GM19463 (cell line): ENCODE data around the gene TCF23.

Source experiments
- ATAC-seq: cut with Tn5 transposase; IDR thresholded peaks from one replicate; pipeline ENCODE4 v1.9.1; 2021; ENCODE audit warnings: mild to moderate bottlenecking, moderate library complexity; ENCODE audit not compliant: unreplicated experiment

The TCF23 gene

DNA sequence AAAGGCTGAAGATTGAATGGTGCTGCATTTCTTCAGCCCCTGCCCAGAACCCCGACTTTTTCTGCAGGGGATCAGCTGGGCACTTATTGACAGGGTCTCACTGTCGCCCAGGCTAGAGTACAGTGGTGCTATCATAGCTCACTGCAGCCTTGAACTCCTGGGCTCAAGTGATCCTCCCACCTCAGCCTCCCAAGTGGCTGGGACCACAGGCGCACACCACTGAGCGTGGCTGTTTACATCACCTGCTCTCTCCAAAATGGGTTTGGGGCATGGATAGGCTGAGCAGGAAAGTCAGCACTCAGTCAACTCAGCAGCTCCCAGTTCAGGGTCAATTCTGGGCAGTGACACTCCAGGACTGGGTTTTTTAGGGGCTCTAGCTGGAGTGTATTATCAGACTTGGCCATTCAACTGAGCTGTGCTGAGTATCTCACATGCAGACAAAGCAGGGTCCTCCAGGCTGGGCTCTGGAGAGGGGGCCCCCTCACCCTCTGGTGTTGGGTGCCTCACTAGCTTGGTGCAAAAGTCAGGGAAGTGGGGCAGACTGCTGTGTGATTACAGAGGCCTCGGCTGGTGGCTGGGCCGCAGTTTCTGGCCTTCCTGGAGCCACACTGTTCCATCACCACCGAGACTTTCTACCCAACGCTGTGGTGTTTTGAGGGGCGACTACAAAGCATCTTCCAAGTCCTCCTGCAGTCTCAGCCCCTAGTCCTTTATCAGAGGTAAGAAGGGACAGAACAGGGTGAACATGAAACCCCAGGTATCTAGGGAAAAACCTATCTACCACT, 20.7 kb upstream of the TCF23 start:
- no peak for ATAC-seq

DNA sequence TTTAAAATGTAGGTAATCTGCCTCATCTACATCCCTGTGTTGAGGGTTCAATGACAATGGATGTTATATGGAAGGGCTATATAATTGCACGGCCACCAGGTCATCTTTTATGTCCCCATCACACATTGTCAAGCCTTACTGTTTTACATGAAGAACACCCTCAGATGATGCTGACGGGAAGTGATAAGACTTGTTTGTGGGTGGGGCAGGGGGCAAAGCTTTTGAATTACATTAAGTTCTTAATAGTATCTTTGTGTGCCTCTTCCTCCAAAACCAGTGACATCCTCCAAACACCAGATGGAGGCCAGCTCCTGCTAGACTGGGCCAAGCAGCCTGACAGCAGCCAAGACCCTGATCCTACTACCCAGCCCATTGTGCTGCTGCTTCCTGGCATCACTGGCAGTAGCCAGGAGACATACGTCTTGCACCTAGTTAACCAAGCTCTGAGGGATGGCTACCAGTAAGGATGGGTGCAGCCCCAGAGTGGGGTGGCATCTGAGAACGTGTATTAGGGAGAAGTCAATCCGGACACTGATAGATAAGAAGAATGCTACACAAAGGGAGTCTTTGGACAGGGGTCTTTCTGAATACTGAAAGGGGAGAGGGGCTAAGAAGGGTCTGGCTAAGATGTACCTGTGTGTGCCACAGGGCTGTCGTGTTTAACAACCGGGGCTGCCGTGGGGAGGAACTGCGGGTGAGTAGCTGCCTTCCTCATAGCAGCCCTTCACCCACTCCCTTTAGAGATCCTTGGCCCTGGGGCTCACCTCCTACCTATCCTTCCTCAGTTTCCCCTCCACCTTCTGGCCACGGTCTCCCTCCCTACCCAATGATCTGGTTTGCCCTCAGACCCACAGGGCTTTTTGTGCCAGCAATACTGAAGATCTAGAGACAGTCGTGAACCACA, 19.9 kb upstream of the TCF23 start:
- ATAC-seq = no peak

DNA sequence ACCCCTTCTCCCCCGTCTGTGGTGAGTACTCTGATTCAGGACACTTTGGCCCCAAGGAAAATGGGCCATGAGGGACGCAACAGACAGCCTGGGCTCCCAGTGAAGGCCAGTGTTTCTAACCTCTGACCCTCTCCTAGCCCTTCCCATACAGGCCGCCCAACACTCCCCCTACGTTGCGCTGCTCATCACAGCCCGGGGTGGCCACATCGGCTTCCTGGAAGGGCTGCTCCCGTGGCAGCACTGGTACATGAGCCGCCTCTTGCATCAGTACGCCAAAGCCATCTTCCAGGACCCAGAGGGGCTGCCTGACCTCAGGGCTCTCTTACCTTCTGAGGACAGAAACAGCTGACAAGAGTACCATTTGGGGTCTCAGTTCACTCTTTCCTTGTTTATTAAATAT, 18.4 kb upstream of the TCF23 start:
- ATAC-seq = no peak

DNA sequence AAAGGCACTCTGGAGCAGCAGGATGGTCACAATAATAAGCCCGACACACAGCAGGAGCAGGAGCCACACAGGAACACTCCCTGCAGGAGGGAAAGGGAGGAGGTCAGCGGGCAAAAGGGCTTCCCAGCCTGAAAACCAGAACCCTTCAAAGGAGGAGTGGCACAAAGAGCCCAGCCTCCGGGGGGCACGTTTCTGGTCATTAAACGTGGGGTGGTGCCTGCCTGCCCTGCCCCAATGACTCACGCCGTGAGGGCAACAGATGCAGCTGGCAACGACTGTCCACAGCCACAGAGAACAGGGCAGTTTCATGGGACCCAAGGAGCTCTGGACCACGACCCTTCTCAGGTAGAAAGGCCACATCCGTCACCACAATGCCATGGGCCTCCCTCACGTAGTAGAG, 17.4 kb upstream of the TCF23 start:
- no peak for ATAC-seq

DNA sequence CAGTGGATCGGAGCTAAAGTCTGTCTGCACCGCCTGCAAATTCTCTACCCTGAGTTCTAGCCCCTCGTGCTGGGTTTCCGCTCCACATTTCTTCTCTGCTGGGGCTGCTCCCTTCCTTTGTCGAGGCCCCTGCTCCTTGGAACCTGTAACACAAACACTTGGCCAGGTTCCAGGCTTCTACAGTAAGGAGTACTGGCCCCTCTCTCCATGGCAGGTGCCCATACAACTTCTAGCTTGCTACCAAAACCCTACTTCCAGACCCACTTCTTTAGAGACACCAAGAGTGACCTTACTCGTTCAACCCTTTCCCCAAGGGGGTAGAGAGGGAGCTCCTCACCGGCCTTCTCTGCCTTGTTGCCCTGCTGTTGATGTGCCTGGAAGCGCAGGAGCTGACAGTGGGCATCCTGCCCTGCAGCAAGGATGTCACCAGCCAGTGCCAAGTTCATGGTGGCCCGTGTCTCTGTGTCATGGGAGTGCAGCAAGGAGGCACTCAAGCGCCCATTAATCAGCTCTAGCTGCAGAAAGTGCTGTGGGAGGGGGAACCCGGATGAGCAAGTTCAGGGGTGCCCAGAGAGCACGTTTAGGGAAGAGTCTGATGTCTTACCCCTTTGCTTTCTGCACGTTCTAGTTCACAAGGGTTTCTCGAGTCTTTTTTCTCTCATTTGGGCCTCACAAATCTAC, 15.5 kb upstream of the TCF23 start:
- ATAC-seq = no peak

DNA sequence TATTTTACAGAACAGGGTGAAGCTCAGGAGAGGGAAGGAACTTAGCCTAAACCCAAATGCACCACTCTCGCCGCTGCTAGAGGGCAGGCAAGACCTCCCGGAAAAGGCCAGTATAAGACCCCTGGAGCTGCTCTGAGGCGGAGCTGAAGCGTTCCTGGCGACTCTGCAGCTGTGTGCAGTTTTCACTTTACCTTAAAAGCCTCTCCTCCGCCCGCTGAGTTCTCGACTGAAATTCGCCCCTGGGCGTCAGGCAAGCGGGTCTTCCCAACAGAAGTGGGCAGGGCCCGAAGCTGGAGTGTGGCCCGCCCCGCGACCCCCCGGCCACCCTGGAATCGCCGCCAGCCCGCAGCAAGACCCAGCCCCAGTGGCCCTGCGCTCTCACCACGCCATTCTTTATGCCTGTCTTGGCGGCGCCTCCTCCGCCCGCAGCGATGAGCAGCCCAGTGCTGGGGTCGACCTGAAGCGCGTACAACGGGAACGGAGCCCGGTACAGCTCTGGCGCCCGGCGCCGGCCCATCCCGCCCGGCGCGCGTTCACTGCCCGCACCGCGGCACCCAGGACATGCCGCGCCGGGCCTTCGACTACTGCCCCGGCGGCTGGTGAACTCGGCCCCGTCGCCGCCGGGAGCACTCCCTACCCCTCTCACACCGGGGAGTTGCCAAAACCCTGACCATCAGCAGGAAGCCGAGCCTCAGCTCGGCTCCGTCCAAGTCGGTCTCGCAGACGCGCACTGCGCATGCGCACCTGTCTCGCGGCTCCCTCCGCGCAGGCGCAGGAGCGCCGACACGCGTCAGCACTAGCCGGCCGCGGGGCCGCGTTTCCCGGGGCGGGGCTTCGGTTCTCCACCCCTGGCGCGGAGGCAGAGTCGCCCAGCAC, 14.7 kb upstream of the TCF23 start, which contains the start of gene PREB:
TSS of gene PREB (minus strand) at position 732 of the 876 bp plus-strand sequence. CDS start at position 517, 215 bp downstream.
- peak; percentile 92 for ATAC-seq

DNA sequence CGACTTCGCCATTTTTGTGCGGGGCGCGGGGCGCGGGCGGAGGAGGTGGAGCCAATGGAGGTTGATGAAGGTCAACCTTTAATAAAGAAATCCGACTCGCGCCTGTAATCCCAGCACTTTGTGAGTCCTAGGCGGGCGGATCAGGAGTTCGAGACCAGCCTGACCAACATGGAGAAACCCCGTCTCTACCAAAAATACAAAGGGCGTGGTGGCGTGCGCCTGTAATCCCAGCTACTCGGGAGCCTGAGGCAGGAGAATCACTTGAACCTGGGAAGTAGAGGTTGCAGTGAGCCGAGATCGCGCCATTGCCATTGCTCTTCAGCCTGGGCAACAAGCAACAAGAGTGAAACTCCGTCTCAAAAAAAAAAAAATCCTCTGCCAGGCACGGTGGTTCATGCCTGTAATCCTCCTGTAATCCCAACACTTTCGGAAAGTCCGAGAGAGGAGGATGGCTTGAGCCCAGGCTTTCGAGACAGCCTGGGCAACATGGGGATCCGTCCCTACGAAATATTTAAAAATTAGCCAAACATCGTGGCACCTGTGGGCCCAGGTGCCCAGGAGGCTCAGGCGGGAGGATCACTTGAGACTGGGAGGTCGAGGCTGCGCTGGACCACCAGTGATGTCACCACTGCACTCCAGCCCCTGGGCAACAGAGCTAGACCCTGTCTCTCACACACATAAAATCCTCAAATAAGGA, 13.9 kb upstream of the TCF23 start:
- ATAC-seq = no peak

DNA sequence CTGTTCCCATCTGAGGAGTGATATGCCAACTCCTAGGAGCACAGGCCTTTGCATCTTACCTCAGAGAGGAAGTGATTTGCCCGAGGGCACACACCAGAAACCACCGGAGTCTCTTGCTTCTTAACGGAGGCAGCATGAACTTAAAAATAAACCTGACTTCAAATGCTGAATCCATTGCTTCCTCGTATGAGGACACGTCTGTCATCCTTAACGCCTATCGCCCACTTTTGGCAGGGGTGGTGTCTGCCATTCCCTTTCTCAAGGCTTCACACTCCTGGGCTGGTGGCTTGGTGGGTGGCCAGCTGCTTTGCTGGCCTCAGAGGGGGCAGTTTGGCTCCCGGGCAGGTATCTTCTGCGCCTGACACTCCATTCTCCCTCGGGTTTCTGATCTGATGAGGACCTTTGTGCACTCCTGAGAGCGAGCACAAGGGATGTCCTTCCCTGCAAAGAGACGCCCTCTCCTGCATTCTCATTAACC, 13.3 kb upstream of the TCF23 start:
- no peak for ATAC-seq

DNA sequence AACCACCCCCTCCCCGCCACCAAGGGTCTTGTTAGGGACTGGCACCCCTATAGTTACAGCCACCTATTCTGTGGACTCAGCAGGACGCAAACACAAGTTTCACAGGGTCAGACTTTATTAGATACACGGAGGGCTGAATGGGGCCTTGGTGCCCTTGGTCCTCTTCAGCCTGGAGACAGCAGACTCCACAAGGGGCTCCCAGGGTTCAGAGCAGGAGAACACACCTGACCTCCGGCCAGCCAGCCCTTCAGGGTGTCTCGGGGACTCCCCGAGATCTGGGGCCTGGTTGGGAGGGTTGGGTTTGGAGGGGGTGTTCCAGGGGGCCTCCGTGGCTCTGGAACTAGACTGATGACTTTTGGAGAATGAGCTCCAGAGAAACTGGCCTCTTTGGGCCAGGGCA, 12.1 kb upstream of the TCF23 start:
- no peak for ATAC-seq

DNA sequence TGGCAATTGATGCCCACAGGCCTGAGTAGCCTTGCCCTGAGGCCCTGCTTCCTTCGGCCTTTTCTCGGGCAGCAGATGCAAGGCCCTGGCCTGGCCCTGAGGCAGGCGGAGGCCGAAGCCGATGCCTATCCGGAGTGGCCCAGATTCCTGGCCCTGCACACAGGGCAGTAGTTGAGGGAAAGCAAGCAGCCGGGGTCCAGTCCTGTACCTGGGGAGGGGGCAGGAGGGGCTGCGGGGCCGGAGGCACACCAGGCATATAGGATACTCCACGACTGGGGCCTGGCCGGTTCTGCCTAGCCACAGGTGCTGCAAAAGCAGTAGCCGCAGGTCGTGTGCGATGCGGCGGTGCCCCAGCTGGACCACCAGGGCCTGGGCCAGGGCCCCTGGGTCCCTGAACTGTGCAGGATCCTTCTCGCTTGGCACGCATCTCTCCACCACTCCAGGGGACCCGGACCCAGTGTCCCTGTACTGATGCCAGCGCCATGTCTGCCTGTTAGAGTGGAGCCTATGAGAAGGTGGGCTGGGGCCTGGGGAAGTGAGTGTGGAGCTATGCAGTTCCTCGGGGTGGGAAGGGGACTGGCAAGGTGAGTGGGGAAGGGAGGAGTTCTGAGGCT, 11.4 kb upstream of the TCF23 start:
- ATAC-seq = no peak

DNA sequence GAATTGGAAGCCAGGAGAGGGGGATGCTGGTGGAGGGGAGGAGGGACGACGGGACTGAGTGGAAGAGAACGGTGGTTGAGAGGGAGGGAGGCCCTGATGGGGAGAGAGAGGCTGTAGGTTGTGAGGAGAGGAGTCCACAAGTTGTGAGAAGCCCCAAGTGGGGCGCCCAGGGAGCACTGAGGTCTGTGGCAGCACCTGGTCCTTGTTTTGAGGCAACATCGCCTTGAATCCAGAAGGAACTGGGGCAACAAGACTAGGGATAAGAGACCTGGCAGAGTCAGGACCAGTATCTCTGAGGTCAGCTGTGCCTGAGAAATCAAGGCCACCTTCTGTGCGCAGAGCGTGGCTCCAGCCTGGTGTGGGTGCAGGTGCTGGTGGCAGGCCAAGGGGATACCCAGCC, 10.7 kb upstream of the TCF23 start:
- ATAC-seq = no peak

DNA sequence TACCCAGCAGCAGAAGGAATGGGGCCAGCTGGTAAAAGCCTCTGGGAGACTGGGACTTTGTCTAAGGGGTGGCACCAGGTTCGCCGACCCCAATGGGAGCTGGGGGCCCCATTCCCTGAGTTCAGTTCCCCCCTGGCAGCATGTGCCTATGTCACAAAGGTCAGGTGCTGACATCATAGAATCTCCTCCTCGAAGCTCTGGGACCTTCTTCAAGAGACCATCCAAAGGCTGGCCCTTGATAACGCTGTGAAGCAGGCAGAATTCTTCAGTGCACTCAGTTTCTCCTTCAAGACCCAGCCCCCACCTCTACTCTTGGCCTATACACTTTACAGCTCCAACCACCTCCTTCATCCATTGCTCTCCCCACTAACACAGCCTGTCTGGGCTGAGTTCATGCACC, 9.5 kb upstream of the TCF23 start, which contains the start of gene PRR30:
TSS of gene PRR30 (minus strand) at position 101 of the 400 bp plus-strand sequence. CDS start 1,081 bp downstream, outside the sequence.
- no peak for ATAC-seq

DNA sequence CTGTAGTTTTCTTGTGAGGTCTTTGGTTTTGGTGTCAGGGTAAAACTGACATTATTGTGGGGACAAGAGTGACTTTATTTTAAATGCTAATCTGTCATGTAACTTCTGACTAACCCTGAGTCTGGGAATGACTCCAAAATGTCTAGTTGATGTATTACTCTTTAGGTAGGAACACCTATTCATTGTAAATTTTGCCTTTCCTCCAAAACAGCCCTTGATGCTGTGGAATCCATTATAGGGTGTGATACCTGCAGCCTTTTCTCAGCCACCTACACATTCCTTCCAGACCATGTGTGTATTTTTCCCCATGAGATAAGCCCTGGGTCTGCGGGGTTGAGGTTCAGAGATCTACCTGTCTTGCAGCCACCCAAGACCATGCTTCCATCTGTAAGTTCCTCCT, 5.5 kb upstream of the TCF23 start:
- no peak for ATAC-seq

DNA sequence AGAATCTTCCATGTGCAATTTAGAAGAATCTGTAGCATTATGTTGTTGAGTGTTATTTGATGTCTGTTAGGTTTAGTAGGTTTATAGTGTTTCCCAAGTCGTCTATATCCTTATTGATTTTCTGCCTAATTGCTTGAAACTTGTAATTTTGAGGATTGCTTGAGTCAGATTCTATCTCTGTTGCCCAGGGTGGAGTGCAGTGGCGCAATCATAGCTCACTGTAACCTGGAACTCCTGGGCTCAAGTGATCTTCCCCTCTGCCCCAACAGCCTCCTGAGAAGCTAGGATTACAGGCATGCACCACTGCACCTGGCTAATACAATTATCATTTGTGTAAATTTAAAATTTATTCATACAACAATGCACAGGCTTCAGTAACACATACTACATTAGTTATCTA, 3.1 kb upstream of the TCF23 start:
- ATAC-seq = no peak

DNA sequence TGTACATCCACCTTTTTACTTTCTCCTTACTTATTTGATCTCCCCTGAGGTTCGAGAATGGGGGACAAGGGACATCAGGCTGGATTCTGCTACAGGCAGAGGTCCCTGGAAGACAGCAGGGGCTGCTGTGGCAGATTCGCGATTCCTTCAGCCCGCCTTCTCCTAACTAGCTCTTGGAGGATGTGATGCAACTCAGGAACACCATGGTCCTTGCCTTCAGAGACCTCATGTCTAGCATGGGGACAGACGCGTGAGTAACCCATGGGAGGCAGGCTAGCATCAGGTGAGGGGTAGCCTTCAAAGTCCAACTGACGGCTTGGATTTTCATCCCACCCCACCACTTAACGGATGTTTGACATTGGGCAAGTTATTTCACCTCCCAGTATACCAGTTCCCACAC, 869 bp upstream of the TCF23 start:
- ATAC-seq = no peak

DNA sequence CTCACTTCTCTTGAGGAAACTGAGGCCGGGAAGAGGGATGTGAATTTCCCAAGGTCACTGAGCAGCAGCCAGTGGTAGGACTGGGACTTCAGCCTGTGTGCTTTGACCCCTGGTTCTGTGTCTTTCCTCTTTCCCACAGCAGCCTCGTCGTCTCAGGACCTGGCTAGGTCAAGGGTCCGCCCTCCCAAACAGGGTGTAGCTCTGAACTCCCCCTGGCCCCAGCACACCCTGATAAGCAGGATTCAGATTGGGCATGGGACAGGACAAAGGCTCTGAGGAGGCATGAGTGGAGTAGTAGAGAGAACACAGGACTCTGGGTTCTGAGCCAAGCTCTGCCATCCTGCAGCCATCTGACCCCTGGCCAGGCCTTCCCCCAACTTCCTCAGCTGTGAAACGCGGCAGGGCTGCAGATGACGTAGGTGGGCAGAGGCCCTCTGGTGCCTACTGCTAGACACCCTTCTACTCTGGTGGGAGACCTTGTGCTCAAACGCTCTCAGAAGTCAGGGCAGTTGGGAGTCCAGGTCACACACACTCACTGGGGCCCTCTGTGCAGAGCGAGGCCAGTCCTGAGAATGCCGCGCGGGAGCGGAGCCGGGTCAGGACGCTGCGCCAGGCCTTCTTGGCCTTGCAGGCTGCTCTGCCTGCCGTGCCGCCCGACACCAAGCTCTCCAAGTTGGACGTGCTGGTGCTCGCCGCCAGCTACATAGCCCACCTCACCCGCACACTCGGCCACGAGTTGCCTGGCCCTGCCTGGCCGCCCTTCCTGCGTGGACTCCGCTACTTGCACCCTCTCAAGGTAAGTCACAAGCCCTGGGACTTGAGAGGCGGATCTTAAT, 984 bp downstream of the TCF23 start:
- ATAC-seq = no peak

DNA sequence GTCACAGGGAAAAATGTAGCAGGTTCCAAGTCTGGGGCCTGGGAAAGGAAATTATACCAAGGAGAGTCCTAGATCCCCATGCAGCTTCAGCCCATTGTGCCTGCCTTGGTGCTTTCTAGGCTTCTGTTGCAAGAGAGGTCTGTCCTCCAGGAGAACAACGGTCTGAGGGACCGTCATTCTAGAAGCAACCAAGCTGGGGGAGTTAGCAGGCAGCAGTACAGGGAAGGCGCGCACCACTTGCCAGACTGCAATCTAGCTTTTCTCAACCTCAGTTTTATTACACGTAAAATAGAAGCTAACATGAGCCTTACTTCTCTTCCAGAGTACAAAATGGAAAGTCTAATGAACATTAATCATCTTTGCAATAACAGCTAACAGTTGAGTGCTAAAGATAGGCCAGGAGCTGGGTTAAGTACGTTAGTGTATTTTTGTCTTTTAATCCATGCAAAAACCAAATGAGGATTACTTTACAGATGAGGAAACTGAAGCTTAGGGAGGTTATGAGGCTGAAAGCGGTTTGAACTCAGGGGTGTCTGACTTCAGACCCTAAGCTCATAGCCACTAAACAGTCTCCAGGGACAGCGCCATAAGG, 1.9 kb downstream of the TCF23 start:
- ATAC-seq = no peak
